ENCODE measurements around the gene ALG12. TPM values are rescaled to one million over a fixed set of nuclear protein-coding genes. Genes with fewer than 3 reads are reported as not detected.

ALG12 gene
- total and polyA plus RNA-seq, 2 donors from 2014 or later: 27.2 to 28.4 TPM

- H3K4me1 ChIP-seq (ENCODE audit: control insufficient read depth in 2 of 3, insufficient read depth in 2 of 3, low read depth in 1 of 3, low read length in 3 of 3): peaks cover 0 to 3% (median 0%) of the 10 kb centered on the region in 3 donors
- H3K27me3 ChIP-seq (ENCODE audit: control insufficient read depth, insufficient read depth, low read length): no peaks in the 10 kb centered on the region
- DNase-seq (no peak), FAIRE-seq (no peak)
- H3K9me3 ChIP-seq (ENCODE audit: control insufficient read depth in 2 of 3, insufficient read depth in 1 of 3, low read length in 3 of 3): peaks cover 0 to 4% (median 0%) of the 10 kb centered on the region in 3 donors
- no peak overlapping the region for H3K4me3 ChIP-seq (ENCODE audit: low read length in 3 of 3)
- H3K9ac ChIP-seq (ENCODE audit: low read length in 3 of 3): no peak overlapping the region
- no peak overlapping the region for H3K27ac ChIP-seq (ENCODE audit: low read depth in 2 of 2, low read length in 2 of 2)
- intact Hi-C loops (cut with DNase I): no loop called here
- H3K36me3 ChIP-seq (ENCODE audit: control insufficient read depth in 2 of 3, insufficient read depth in 3 of 3, low read length in 3 of 3): peaks cover 16 to 29% (median 24%) of the 10 kb centered on the region in 3 donors
- no peak for TF ChIP-seq CTCF (IDR thresholded peaks at IDR 0.05; ENCODE audit: borderline replicate concordance, extremely low read depth, insufficient read depth)
These were observed 16.8 kb downstream of the ALG12 start for GRCh38 chr22:49901457-49901856.

- H3K9me3 ChIP-seq (ENCODE audit: control insufficient read depth in 2 of 3, insufficient read depth in 1 of 3, low read length in 3 of 3): peaks cover 0 to 4% (median 0%) of the 10 kb centered on the region in 3 donors
- intact Hi-C loops (cut with DNase I): no loop called here
- TF ChIP-seq CTCF (IDR thresholded peaks at IDR 0.05; ENCODE audit: borderline replicate concordance, extremely low read depth, insufficient read depth): no peak
- no peaks in the 10 kb centered on the region for H3K27me3 ChIP-seq (ENCODE audit: control insufficient read depth, insufficient read depth, low read length)
- peaks cover 16 to 29% (median 24%) of the 10 kb centered on the region in 3 donors for H3K36me3 ChIP-seq (ENCODE audit: control insufficient read depth in 2 of 3, insufficient read depth in 3 of 3, low read length in 3 of 3)
- H3K4me3 ChIP-seq (ENCODE audit: low read length in 3 of 3): no peak overlapping the region
- no peak for FAIRE-seq
- no peak overlapping the region for H3K9ac ChIP-seq (ENCODE audit: low read length in 3 of 3)
- H3K4me1 ChIP-seq (ENCODE audit: control insufficient read depth in 2 of 3, insufficient read depth in 2 of 3, low read depth in 1 of 3, low read length in 3 of 3): peaks cover 0 to 3% (median 0%) of the 10 kb centered on the region in 3 donors
- H3K27ac ChIP-seq (ENCODE audit: low read depth in 2 of 2, low read length in 2 of 2): no peak overlapping the region
- peak in 2 of 5 donors; percentile 30 to 48 for DNase-seq
These were observed 17.6 kb downstream of the ALG12 start for GRCh38 chr22:49900441-49901230.

GRCh38 chr22:49899530-49899929, 18.7 kb downstream of the ALG12 start:
- H3K9me3 ChIP-seq (ENCODE audit: control insufficient read depth in 2 of 3, insufficient read depth in 1 of 3, low read length in 3 of 3): peaks cover 0 to 4% (median 1%) of the 10 kb centered on the region in 3 donors
- intact Hi-C loops (cut with DNase I): no loop called here
- H3K36me3 ChIP-seq (ENCODE audit: control insufficient read depth in 2 of 3, insufficient read depth in 3 of 3, low read length in 3 of 3): peaks cover 16 to 29% (median 24%) of the 10 kb centered on the region in 3 donors
- no peak for DNase-seq
- no peak overlapping the region for H3K9ac ChIP-seq (ENCODE audit: low read length in 3 of 3)
- H3K4me1 ChIP-seq (ENCODE audit: control insufficient read depth in 2 of 3, insufficient read depth in 2 of 3, low read depth in 1 of 3, low read length in 3 of 3): peaks cover 0 to 3% (median 0%) of the 10 kb centered on the region in 3 donors
- H3K27me3 ChIP-seq (ENCODE audit: control insufficient read depth, insufficient read depth, low read length): no peaks in the 10 kb centered on the region
- no peak overlapping the region for H3K4me3 ChIP-seq (ENCODE audit: low read length in 3 of 3)
- no peak for FAIRE-seq
- no peak for TF ChIP-seq CTCF (IDR thresholded peaks at IDR 0.05; ENCODE audit: borderline replicate concordance, extremely low read depth, insufficient read depth)
- H3K27ac ChIP-seq (ENCODE audit: low read depth in 2 of 2, low read length in 2 of 2): no peak overlapping the region
